Neural progenitor cell (in vitro differentiated cells): ENCODE results near the gene AATK. TPM values are rescaled to one million over a fixed set of nuclear protein-coding genes. Genes with fewer than 3 reads are reported as not detected.

Experiments used
- DNase-seq: peaks from one replicate; pipeline ENCODE4 v3.0.0-alpha.2; 2016; ENCODE audit warnings: low spot score
- H2AFZ ChIP-seq: fragments of 200-600 bp; sonication (generic); replicated peaks from 2 replicates; pipeline ENCODE4 v1.6.1; 2016; ENCODE audit warnings: antibody characterized with exemption
- H3F3A ChIP-seq: fragments of 200-600 bp; sonication (generic); 2 replicates; pipeline ENCODE4 v1.6.1; 2016; ENCODE audit warnings: antibody characterized with exemption, low read depth
- H3K27ac ChIP-seq: fragments of 200-600 bp; sonication (generic); 2 replicates; pipeline ENCODE4 v1.5.1; 2016; ENCODE audit warnings: mild to moderate bottlenecking
- H3K27me3 ChIP-seq: fragments of 200-600 bp; sonication (generic); 2 replicates; pipeline ENCODE4 v1.6.1; 2016; ENCODE audit warnings: mild to moderate bottlenecking, moderate library complexity
- H3K36me3 ChIP-seq: fragments of 200-600 bp; sonication (generic); 2 replicates; pipeline ENCODE4 v1.5.1; 2016
- H3K4me1 ChIP-seq: fragments of 200-600 bp; sonication (generic); 2 replicates; pipeline ENCODE4 v1.6.1; 2016; ENCODE audit warnings: mixed run types
- H3K4me2 ChIP-seq: fragments of 200-600 bp; sonication (generic); 2 replicates; pipeline ENCODE4 v1.6.1; 2016
- H3K4me3 ChIP-seq: fragments of 200-600 bp; sonication (generic); 2 replicates; pipeline ENCODE4 v1.5.1; 2016
- H3K79me2 ChIP-seq: fragments of 200-600 bp; sonication (generic); 2 replicates; pipeline ENCODE4 v1.6.1; 2016; ENCODE audit warnings: low read depth
- H3K9ac ChIP-seq: fragments of 200-600 bp; sonication (generic); 2 replicates; pipeline ENCODE4 v1.6.1; 2016
- H3K9me3 ChIP-seq: fragments of 200-600 bp; sonication (generic); 2 replicates; pipeline ENCODE4 v1.5.1; 2016; ENCODE audit warnings: low read depth
- H4K20me1 ChIP-seq: fragments of 200-600 bp; sonication (generic); 2 replicates; pipeline ENCODE4 v1.6.1; 2016; ENCODE audit warnings: low read depth
- H3K27ac Mint-ChIP-seq: 3 replicates; pipeline ENCODE4 v1.8.0; 2021; ENCODE audit warnings: mixed read lengths
- H3K27me3 Mint-ChIP-seq: 2 replicates; pipeline ENCODE4 v1.8.0; 2022; ENCODE audit warnings: low read depth, mild to moderate bottlenecking, inconsistent platforms, moderate library complexity, mixed read lengths; ENCODE audit not compliant: insufficient read depth
- H3K36me3 Mint-ChIP-seq: 3 replicates; pipeline ENCODE4 v1.8.0; 2021; ENCODE audit warnings: mixed read lengths
- H3K4me1 Mint-ChIP-seq: 3 replicates; pipeline ENCODE4 v1.8.0; 2021; ENCODE audit warnings: mixed read lengths
- H3K4me3 Mint-ChIP-seq: 3 replicates; pipeline ENCODE4 v1.8.0; 2021; ENCODE audit warnings: mild to moderate bottlenecking, moderate library complexity, mixed read lengths
- H3K9me3 Mint-ChIP-seq: 3 replicates; pipeline ENCODE4 v1.8.0; 2020; ENCODE audit warnings: mixed read lengths
- CTCF ChIP-seq: fragments of 200-600 bp; sonication (generic); IDR thresholded peaks from 2 replicates; pipeline ENCODE4 v1.5.1; 2017; ENCODE audit warnings: antibody characterized with exemption, mild to moderate bottlenecking
- EZH2 ChIP-seq: fragments of 200-600 bp; sonication (generic); IDR thresholded peaks from 2 replicates; pipeline ENCODE4 v1.6.1; 2017; ENCODE audit warnings: antibody characterized with exemption, mild to moderate bottlenecking, moderate library complexity
- EZH2phosphoT487 ChIP-seq: fragments of 200-600 bp; sonication (generic); IDR thresholded peaks from 2 replicates; pipeline ENCODE4 v1.6.1; 2017; ENCODE audit warnings: antibody characterized with exemption
- total RNA-seq: library from RNA; depleted of rRNA; stranded (reverse); fragments of >200 nt; gene quantifications from 2 replicates; pipeline ENCODE4 v1.2.3, GENCODE V29; 2015; ENCODE audit warnings: low replicate concordance

The AATK gene
- total RNA-seq, 1 donor from 2014 or later, result 0.32 TPM

GRCh38 chr17:81194225-81194760 lies 28.3 kb upstream of the AATK start:
- Mint-ChIP-seq H3K27me3 (no peaks in the 10 kb centered on the region), H3K4me3 (no peak overlapping the region), H3K9me3 (no peaks in the 10 kb centered on the region), H3K4me1 (no peaks in the 10 kb centered on the region), H3K36me3 (peaks cover 2% of the 10 kb centered on the region), H3K27ac (no peak overlapping the region)
- no peak for TF ChIP-seq EZH2phosphoT487
- no peak for TF ChIP-seq CTCF
- TF ChIP-seq EZH2, result no peak
- Histone ChIP-seq H2AFZ (no peak overlapping the region), H3K9ac (no peak overlapping the region), H3K79me2 (no peaks in the 10 kb centered on the region), H3K4me3 (no peak overlapping the region), H3K9me3 (no peaks in the 10 kb centered on the region), H3K27me3 (no peaks in the 10 kb centered on the region), H3K4me1 (no peaks in the 10 kb centered on the region), H3F3A (no peaks in the 10 kb centered on the region), H3K4me2 (no peak overlapping the region), H3K27ac (no peak overlapping the region), H4K20me1 (no peaks in the 10 kb centered on the region), H3K36me3 (no peaks in the 10 kb centered on the region)
- no peak for DNase-seq

GRCh38 chr17:81193470-81194224 lies 27.6 kb upstream of the AATK start:
- H3K4me3 ChIP-seq, result no peak overlapping the region
- H3K27ac ChIP-seq, result no peak overlapping the region
- H3K4me1 ChIP-seq, result no peaks in the 10 kb centered on the region
- Mint-ChIP-seq H3K36me3 (peaks cover 2% of the 10 kb centered on the region), H3K9me3 (no peaks in the 10 kb centered on the region), H3K27me3 (no peaks in the 10 kb centered on the region), H3K4me3 (no peak overlapping the region), H3K27ac (no peak overlapping the region), H3K4me1 (no peaks in the 10 kb centered on the region)
- no peak for DNase-seq
- no peaks in the 10 kb centered on the region for H3K9me3 ChIP-seq
- no peaks in the 10 kb centered on the region for H3K36me3 ChIP-seq
- H3K4me2 ChIP-seq, result no peak overlapping the region
- H3K79me2 ChIP-seq, result no peaks in the 10 kb centered on the region
- no peak for TF ChIP-seq CTCF
- TF ChIP-seq EZH2phosphoT487, result no peak
- TF ChIP-seq EZH2, result no peak
- H2AFZ ChIP-seq, result no peak overlapping the region
- H3K27me3 ChIP-seq, result no peaks in the 10 kb centered on the region
- no peaks in the 10 kb centered on the region for H4K20me1 ChIP-seq
- no peak overlapping the region for H3K9ac ChIP-seq
- H3F3A ChIP-seq, result no peaks in the 10 kb centered on the region

GRCh38 chr17:81193051-81193410 lies 27.0 kb upstream of the AATK start:
- Histone ChIP-seq H4K20me1 (no peaks in the 10 kb centered on the region), H3K4me3 (no peak overlapping the region), H3K36me3 (no peaks in the 10 kb centered on the region), H3K27ac (no peak overlapping the region), H3K27me3 (no peaks in the 10 kb centered on the region), H3F3A (no peaks in the 10 kb centered on the region), H3K4me1 (no peaks in the 10 kb centered on the region), H3K4me2 (no peak overlapping the region), H3K9me3 (no peaks in the 10 kb centered on the region), H3K79me2 (no peaks in the 10 kb centered on the region), H3K9ac (no peak overlapping the region), H2AFZ (no peak overlapping the region)
- Mint-ChIP-seq H3K9me3 (no peaks in the 10 kb centered on the region), H3K4me3 (no peak overlapping the region), H3K4me1 (no peaks in the 10 kb centered on the region), H3K27ac (no peak overlapping the region), H3K27me3 (no peaks in the 10 kb centered on the region), H3K36me3 (no peaks in the 10 kb centered on the region)
- DNase-seq, result no peak
- no peak for TF ChIP-seq EZH2
- no peak for TF ChIP-seq CTCF
- TF ChIP-seq EZH2phosphoT487, result no peak
